ENCODE results near the gene CHKA. TPM values are rescaled to one million over a fixed set of nuclear protein-coding genes. Genes with fewer than 3 reads are reported as not detected.

The CHKA gene
- total and polyA plus RNA-seq, 2 experiments from 2014 or later: 37.1 to 94.4 TPM

- H3K27me3 ChIP-seq (ENCODE audit: insufficient read depth): no peaks in the 10 kb centered on the region
- Mint-ChIP-seq H3K36me3 (ENCODE audit: low read depth) (no peaks in the 10 kb centered on the region), H3K9me3 (no peaks in the 10 kb centered on the region), H3K27ac (no peak overlapping the region), H3K27me3 (ENCODE audit: insufficient read depth, low read depth, poor library complexity) (peaks cover 14% of the 10 kb centered on the region), H3K4me1 (peaks cover 11% of the 10 kb centered on the region), H3K4me3 (no peak overlapping the region)
- H3K79me2 ChIP-seq (replicated peaks; ENCODE audit: insufficient read depth): no peaks in the 10 kb centered on the region
- H3K4me1 ChIP-seq (ENCODE audit: insufficient read depth): no peaks in the 10 kb centered on the region
- H3K27ac ChIP-seq (ENCODE audit: low read depth): no peak overlapping the region
- no peak for DNase-seq (ENCODE audit: low spot score)
- no peak overlapping the region for H3K4me3 ChIP-seq
- no peak overlapping the region for H2AFZ ChIP-seq
- ATAC-seq: no peak
- H4K20me1 ChIP-seq (replicated peaks; ENCODE audit: insufficient read depth): no peaks in the 10 kb centered on the region
- no peaks in the 10 kb centered on the region for H3K36me3 ChIP-seq (ENCODE audit: insufficient read depth)
- H3K9me2 ChIP-seq (ENCODE audit: insufficient read depth): no peaks in the 10 kb centered on the region
- no peaks in the 10 kb centered on the region for H3F3A ChIP-seq (replicated peaks; ENCODE audit: low read depth)
- no peak for TF ChIP-seq JUNB (IDR thresholded peaks at IDR 0.05; ENCODE audit: unreplicated experiment)
- TF ChIP-seq EZH2 (IDR thresholded peaks at IDR 0.05; ENCODE audit: low read depth, unreplicated experiment): no peak
- no peak for TF ChIP-seq EZH2phosphoT487 (IDR thresholded peaks at IDR 0.05; ENCODE audit: unreplicated experiment)
- no peak for TF ChIP-seq NANOG (IDR thresholded peaks at IDR 0.05; ENCODE audit: borderline replicate concordance)
- TF ChIP-seq STAT1 (IDR thresholded peaks at IDR 0.05; ENCODE audit: unreplicated experiment): no peak
- TF ChIP-seq CTCF (conservative IDR thresholded peaks at IDR 0.05; ENCODE audit: low read depth in 2 of 2): no peak
- no peak for TF ChIP-seq ZNF114 (CRISPR knock-in tag; IDR thresholded peaks at IDR 0.05)
- TF ChIP-seq POLR2AphosphoS5 (IDR thresholded peaks at IDR 0.05; ENCODE audit: low read depth): no peak
- H3K4me2 ChIP-seq: no peak overlapping the region
Measured at GRCh38 chr11:68019486-68019885, 101.7 kb downstream of the CHKA start.

- no peaks in the 10 kb centered on the region for H4K20me1 ChIP-seq (replicated peaks; ENCODE audit: insufficient read depth)
- H3K27ac ChIP-seq (ENCODE audit: low read depth): no peak overlapping the region
- no peaks in the 10 kb centered on the region for H3K9me3 Mint-ChIP-seq
- no peaks in the 10 kb centered on the region for H3K4me1 ChIP-seq (ENCODE audit: insufficient read depth)
- H3K4me2 ChIP-seq: no peak overlapping the region
- no peaks in the 10 kb centered on the region for H3K79me2 ChIP-seq (replicated peaks; ENCODE audit: insufficient read depth)
- DNase-seq (ENCODE audit: low spot score) (no peak), ATAC-seq (no peak)
- peaks cover 11% of the 10 kb centered on the region for H3K4me1 Mint-ChIP-seq
- no peaks in the 10 kb centered on the region for H3K27me3 ChIP-seq (ENCODE audit: insufficient read depth)
- no peak overlapping the region for H2AFZ ChIP-seq
- no peaks in the 10 kb centered on the region for H3K9me2 ChIP-seq (ENCODE audit: insufficient read depth)
- no peak overlapping the region for H3K4me3 ChIP-seq
- H3K27ac Mint-ChIP-seq: no peak overlapping the region
- no peaks in the 10 kb centered on the region for H3K36me3 Mint-ChIP-seq (ENCODE audit: low read depth)
- peaks cover 14% of the 10 kb centered on the region for H3K27me3 Mint-ChIP-seq (ENCODE audit: insufficient read depth, low read depth, poor library complexity)
- no peak overlapping the region for H3K4me3 Mint-ChIP-seq
- no peaks in the 10 kb centered on the region for H3K36me3 ChIP-seq (ENCODE audit: insufficient read depth)
- H3F3A ChIP-seq (replicated peaks; ENCODE audit: low read depth): no peaks in the 10 kb centered on the region
- no peak for TF ChIP-seq JUNB (IDR thresholded peaks at IDR 0.05; ENCODE audit: unreplicated experiment)
- no peak for TF ChIP-seq EZH2phosphoT487 (IDR thresholded peaks at IDR 0.05; ENCODE audit: unreplicated experiment)
- no peak for TF ChIP-seq CREB1 (CRISPR knock-in tag; IDR thresholded peaks at IDR 0.05; ENCODE audit: low read depth)
- TF ChIP-seq ETS1 (IDR thresholded peaks at IDR 0.05): no peak
- no peak for TF ChIP-seq ZNF462 (CRISPR knock-in tag; IDR thresholded peaks at IDR 0.05)
Measured at GRCh38 chr11:68018730-68019190, 102.4 kb downstream of the CHKA start.
